Testis (tissue), 2 donors: ENCODE data around the gene TM4SF18.

Experiments
- CTCF ChIP-seq, 3 experiments: fragments of 450-650 bp in 2 of 3; fragments of 200-600 bp in 1 of 3; sonication (generic) in 1 of 3; IDR thresholded peaks; one replicate each; pipeline ENCODE4 v1.5.1; 2016 to 2019; ENCODE audit warnings: antibody characterized with exemption in 3 of 3, mild to moderate bottlenecking in 2 of 3, moderate library complexity in 1 of 3
- POLR2A ChIP-seq: fragments of 450-650 bp; IDR thresholded peaks from one replicate; pipeline ENCODE4 v1.6.1; 2017; ENCODE audit warnings: antibody characterized with exemption, mild to moderate bottlenecking, moderate library complexity

GRCh38 chr3:149321136-149321535, 12.3 kb downstream of the TM4SF18 start:
- TF ChIP-seq CTCF (IDR thresholded peaks at IDR 0.05) (no peak), POLR2A (no peak)
